Esophagus muscularis mucosa (tissue), 4 donors: ENCODE measurements around the gene DGLUCY.

Experiments used
- EP300 ChIP-seq: sonication (generic); formaldehyde crosslinking; IDR thresholded peaks from one replicate; pipeline ENCODE4 v1.6.1; 2017; ENCODE audit warnings: antibody characterized with exemption
- POLR2A ChIP-seq: fragments of 450-650 bp; IDR thresholded peaks from one replicate; pipeline ENCODE4 v1.6.1; 2017; ENCODE audit warnings: antibody characterized with exemption, moderate library complexity, mild to moderate bottlenecking, low read depth
- POLR2AphosphoS5 ChIP-seq, 2 donors: sonication (generic); formaldehyde crosslinking; IDR thresholded peaks; one replicate each; pipeline ENCODE4 v1.6.1; 2017; ENCODE audit warnings: antibody characterized with exemption in 2 of 2
- TF ChIP-seq, protein P1 (sequence below), 3 experiments: fragments of 200-600 bp in 2 of 3; fragments of 450-650 bp in 1 of 3; sonication (generic) in 2 of 3; IDR thresholded peaks; one replicate each; pipeline ENCODE4 v1.5.1; 2017 to 2019; ENCODE audit warnings: antibody characterized with exemption in 3 of 3, mild to moderate bottlenecking in 2 of 3, moderate library complexity in 1 of 3

- TF ChIP-seq, protein P1, sequence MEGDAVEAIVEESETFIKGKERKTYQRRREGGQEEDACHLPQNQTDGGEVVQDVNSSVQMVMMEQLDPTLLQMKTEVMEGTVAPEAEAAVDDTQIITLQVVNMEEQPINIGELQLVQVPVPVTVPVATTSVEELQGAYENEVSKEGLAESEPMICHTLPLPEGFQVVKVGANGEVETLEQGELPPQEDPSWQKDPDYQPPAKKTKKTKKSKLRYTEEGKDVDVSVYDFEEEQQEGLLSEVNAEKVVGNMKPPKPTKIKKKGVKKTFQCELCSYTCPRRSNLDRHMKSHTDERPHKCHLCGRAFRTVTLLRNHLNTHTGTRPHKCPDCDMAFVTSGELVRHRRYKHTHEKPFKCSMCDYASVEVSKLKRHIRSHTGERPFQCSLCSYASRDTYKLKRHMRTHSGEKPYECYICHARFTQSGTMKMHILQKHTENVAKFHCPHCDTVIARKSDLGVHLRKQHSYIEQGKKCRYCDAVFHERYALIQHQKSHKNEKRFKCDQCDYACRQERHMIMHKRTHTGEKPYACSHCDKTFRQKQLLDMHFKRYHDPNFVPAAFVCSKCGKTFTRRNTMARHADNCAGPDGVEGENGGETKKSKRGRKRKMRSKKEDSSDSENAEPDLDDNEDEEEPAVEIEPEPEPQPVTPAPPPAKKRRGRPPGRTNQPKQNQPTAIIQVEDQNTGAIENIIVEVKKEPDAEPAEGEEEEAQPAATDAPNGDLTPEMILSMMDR (IDR thresholded peaks at IDR 0.05): no peak
- TF ChIP-seq POLR2AphosphoS5 (IDR thresholded peaks at IDR 0.05) (no peak), POLR2A (no peak), EP300 (no peak)
These were observed 15.3 kb upstream of the DGLUCY start for GRCh38 chr14:91098591-91098990.
